ENCODE data around the gene NKX3-2. TPM values are rescaled to one million over a fixed set of nuclear protein-coding genes. Genes with fewer than 3 reads are reported as not detected.

Gene NKX3-2
- total RNA-seq, 1 donor from 2014 or later: not detected

GRCh38 chr4:13526658-13527057 is 17.6 kb downstream of the NKX3-2 start:
- ATAC-seq (ENCODE audit: low read depth) (no peak), DNase-seq (no peak)
- intact Hi-C loops (cut with micrococcal nuclease): no loop called here
- TF ChIP-seq CTCF (IDR thresholded peaks at IDR 0.05): no peak
- CTCF ChIA-PET: no interaction called here
- Mint-ChIP-seq H3K27me3 (peaks cover 85% of the 10 kb centered on the region), H3K9me3 (peaks cover 4% of the 10 kb centered on the region), H3K27ac (no peak overlapping the region), H3K4me3 (no peak overlapping the region), H3K4me1 (peaks cover 37% of the 10 kb centered on the region), H3K36me3 (ENCODE audit: low read depth) (no peaks in the 10 kb centered on the region)
- POLR2A ChIA-PET: no interaction called here

GRCh38 chr4:13525606-13526281 is 18.6 kb downstream of the NKX3-2 start:
- intact Hi-C loops (cut with micrococcal nuclease): no loop called here
- POLR2A ChIA-PET: no interaction called here
- ATAC-seq (ENCODE audit: low read depth): no peak
- peaks cover 80% of the 10 kb centered on the region for H3K27me3 Mint-ChIP-seq
- DNase-seq: no peak
- H3K9me3 Mint-ChIP-seq: peaks cover 4% of the 10 kb centered on the region
- no peaks in the 10 kb centered on the region for H3K36me3 Mint-ChIP-seq (ENCODE audit: low read depth)
- no peak for TF ChIP-seq CTCF (IDR thresholded peaks at IDR 0.05)
- H3K4me3 Mint-ChIP-seq: no peak overlapping the region
- CTCF ChIA-PET: interaction anchor here (1.1 kb wide), 1 partner anchor 23 kb away, joined by 4 read pairs; no protein-coding TSS in a partner anchor
- no peak overlapping the region for H3K27ac Mint-ChIP-seq
- H3K4me1 Mint-ChIP-seq: peaks cover 33% of the 10 kb centered on the region

- H3K4me1 Mint-ChIP-seq: peaks cover 32% of the 10 kb centered on the region
- intact Hi-C loops (cut with micrococcal nuclease): no loop called here
- no peak overlapping the region for H3K27ac Mint-ChIP-seq
- ChIA-PET CTCF (no interaction called here), POLR2A (no interaction called here)
- DNase-seq (no peak), ATAC-seq (ENCODE audit: low read depth) (no peak)
- no peak overlapping the region for H3K4me3 Mint-ChIP-seq
- peaks cover 74% of the 10 kb centered on the region for H3K27me3 Mint-ChIP-seq
- no peak for TF ChIP-seq CTCF (IDR thresholded peaks at IDR 0.05)
- H3K9me3 Mint-ChIP-seq: peaks cover 4% of the 10 kb centered on the region
- H3K36me3 Mint-ChIP-seq (ENCODE audit: low read depth): no peaks in the 10 kb centered on the region
These were observed 19.6 kb downstream of the NKX3-2 start for GRCh38 chr4:13524504-13525243.

GRCh38 chr4:13523591-13524503 is 20.5 kb downstream of the NKX3-2 start:
- Mint-ChIP-seq H3K27me3 (peaks cover 72% of the 10 kb centered on the region), H3K27ac (no peak overlapping the region), H3K36me3 (ENCODE audit: low read depth) (no peaks in the 10 kb centered on the region), H3K9me3 (peaks cover 4% of the 10 kb centered on the region), H3K4me1 (peaks cover 27% of the 10 kb centered on the region), H3K4me3 (no peak overlapping the region)
- intact Hi-C loops (cut with micrococcal nuclease): no loop called here
- no peak for DNase-seq
- ChIA-PET CTCF (no interaction called here), POLR2A (no interaction called here)
- no peak for TF ChIP-seq CTCF (IDR thresholded peaks at IDR 0.05)
- ATAC-seq (ENCODE audit: low read depth): no peak

- Mint-ChIP-seq H3K36me3 (ENCODE audit: low read depth) (no peaks in the 10 kb centered on the region), H3K27ac (no peak overlapping the region), H3K9me3 (peaks cover 4% of the 10 kb centered on the region), H3K4me1 (peaks cover 19% of the 10 kb centered on the region), H3K27me3 (peaks cover 68% of the 10 kb centered on the region), H3K4me3 (no peak overlapping the region)
- POLR2A ChIA-PET: no interaction called here
- CTCF ChIA-PET: no interaction called here
- no peak for TF ChIP-seq CTCF (IDR thresholded peaks at IDR 0.05)
- intact Hi-C loops (cut with micrococcal nuclease): no loop called here
- ATAC-seq (ENCODE audit: low read depth): no peak
- no peak for DNase-seq
These were observed 21.2 kb downstream of the NKX3-2 start for GRCh38 chr4:13523105-13523477.
